ENCODE data around the gene KRT35. TPM values are rescaled to one million over a fixed set of nuclear protein-coding genes. Genes with fewer than 3 reads are reported as not detected.

KRT35 gene
- total and polyA plus RNA-seq, 10 of the 15 experiments (the other 5 are each of a cell fraction or from before 2014, with no cell fraction given) = not detected

GRCh38 chr17:41511116-41511515 lies 30.2 kb upstream of the KRT35 start:
- DNase-seq (ENCODE audit: low read depth, low spot score) (no peak), ATAC-seq (no peak), FAIRE-seq (no peak)
- 38% methylated on average over 4 of the region's 4 CpGs for WGBS (ENCODE audit: insufficient coverage, insufficient replicate concordance, low lambda C conversion rate, missing lambda C conversion rate)
- intact Hi-C loops (cut with micrococcal nuclease; ENCODE audit: unreplicated experiment) = no loop called here
- BruUV-seq (replicated peaks) = no TSS peak
- no peak for TF ChIP-seq RELA (IDR thresholded peaks at IDR 0.05; ENCODE audit: borderline replicate concordance, partially characterized antibody)
- no peak for TF ChIP-seq ZNF217 (IDR thresholded peaks at IDR 0.05)
- TF ChIP-seq JUNB (IDR thresholded peaks at IDR 0.05) = no peak
- no peak for TF ChIP-seq NR2C1 (IDR thresholded peaks at IDR 0.05)
- no peak for TF ChIP-seq KAT2A (conservative IDR thresholded peaks at IDR 0.05; ENCODE audit: control insufficient read depth, low read depth, low read length)
- TF ChIP-seq PBX3 (IDR thresholded peaks at IDR 0.05; ENCODE audit: insufficient replicate concordance, low read depth, low read length) = no peak
- TF ChIP-seq POLR2A (IDR thresholded peaks at IDR 0.05; ENCODE audit: low read depth, low read length) = no peak
- TF ChIP-seq PKNOX1 (IDR thresholded peaks at IDR 0.05) = no peak
- ChIA-PET RAD21 (ENCODE audit: unreplicated experiment) (no interaction called here), CTCF (interaction anchor here (0.9 to 1.4 kb wide), 2 partner anchors 39 to 152 kb away, joined by 3 read pairs; no protein-coding TSS in a partner anchor), POLR2A (no interaction called here), SMC1A (ENCODE audit: uncharacterized antibody, unreplicated experiment) (no interaction called here)
- H3K9me3 ChIP-seq (replicated peaks; ENCODE audit: control insufficient read depth, insufficient read depth, low read length) = no peaks in the 10 kb centered on the region
- H3K4me3 ChIP-seq = no peak overlapping the region
- H3K4me1 ChIP-seq (ENCODE audit: control insufficient read depth, insufficient read depth, low read length) = no peaks in the 10 kb centered on the region
- H3K27ac ChIP-seq (ENCODE audit: control insufficient read depth, insufficient read depth) = no peak overlapping the region
- no peaks in the 10 kb centered on the region for H3K79me2 ChIP-seq (ENCODE audit: control insufficient read depth, insufficient read depth, low read length)
- no peaks in the 10 kb centered on the region for H4K20me1 ChIP-seq (ENCODE audit: control insufficient read depth, insufficient read depth)
- no peak overlapping the region for H3K4me2 ChIP-seq (ENCODE audit: control insufficient read depth, insufficient read depth)
- in situ Hi-C loops (cut with MboI) = no loop called here
- H3K36me3 ChIP-seq (ENCODE audit: control insufficient read depth in 2 of 2, insufficient read depth in 2 of 2, low read length in 1 of 2) = no peaks in the 10 kb centered on the region
- H2AFZ ChIP-seq (ENCODE audit: control insufficient read depth, low read depth, low read length) = no peak overlapping the region
- H3K27me3 ChIP-seq (replicated peaks in 1 of 2; ENCODE audit: control insufficient read depth in 2 of 2, insufficient read depth in 2 of 2, low read length in 1 of 2) = peaks cover 2 to 4% of the 10 kb centered on the region in 2 experiments; a peak in 2 of 4 replicates
- H3K9ac ChIP-seq (ENCODE audit: control insufficient read depth, insufficient read depth, low read length) = no peak overlapping the region

All from GM12878 (cell line).